ENCODE results near the gene TMEM267. TPM values are rescaled to one million over a fixed set of nuclear protein-coding genes. Genes with fewer than 3 reads are reported as not detected.

TMEM267 gene
- total and polyA plus RNA-seq, 2 of the 8 experiments (the other 6 are each of a cell fraction or from before 2014, with no cell fraction given), result 4.8 to 6.2 TPM

DNA sequence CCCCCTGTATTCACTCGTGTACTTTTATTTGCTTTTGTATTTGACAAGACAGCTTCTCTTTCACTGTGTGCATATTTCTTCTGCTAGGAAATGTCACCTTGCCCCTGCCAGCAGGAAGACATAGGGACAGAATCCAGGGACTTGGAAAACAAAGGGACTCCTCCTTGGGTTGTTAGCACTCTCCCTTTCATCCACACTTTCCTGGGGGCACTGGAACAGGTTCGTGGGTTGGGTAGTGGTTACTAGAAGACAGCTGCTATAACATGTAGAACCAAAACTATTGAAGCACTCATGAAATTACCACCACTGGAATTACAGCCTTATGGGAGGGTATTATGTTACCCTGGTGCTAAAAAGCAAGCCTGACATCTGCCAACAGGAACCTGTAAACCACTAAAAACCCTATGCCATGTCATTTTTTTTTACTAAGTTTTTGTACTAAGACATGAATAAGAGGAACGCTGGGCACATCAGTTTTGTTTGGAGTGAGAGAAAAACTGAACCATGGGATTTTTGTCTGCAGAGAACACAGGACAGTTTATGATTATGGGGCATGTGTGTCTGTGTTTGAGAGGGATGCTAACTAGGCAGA is 66.8 kb downstream of the TMEM267 start:
- no peak overlapping the region for H2BK12ac ChIP-seq (ENCODE audit: low read depth, low read length)
- no peak overlapping the region for H3K4ac ChIP-seq (replicated peaks; ENCODE audit: insufficient read length, low read depth, low read length)
- TF ChIP-seq RAD21 (IDR thresholded peaks at IDR 0.05 in 1 of 2, conservative IDR thresholded peaks at IDR 0.05 in 1 of 2; ENCODE audit: low read depth in 2 of 2, low read length in 2 of 2) (no peak), CREB1 (IDR thresholded peaks at IDR 0.05) (no peak), SP4 (IDR thresholded peaks at IDR 0.05; ENCODE audit: low read length) (no peak), SIX5 (IDR thresholded peaks at IDR 0.05; ENCODE audit: low read depth, low read length) (no peak), BCL11A (IDR thresholded peaks at IDR 0.05; ENCODE audit: low read depth in 2 of 2, low read length in 2 of 2) (no peak), CHD1 (IDR thresholded peaks at IDR 0.05; ENCODE audit: low read depth, low read length) (no peak), KDM1A (IDR thresholded peaks at IDR 0.05; ENCODE audit: borderline replicate concordance, low read length) (no peak), KDM5A (IDR thresholded peaks at IDR 0.05; ENCODE audit: low read length) (no peak), PHF8 (conservative IDR thresholded peaks at IDR 0.05; ENCODE audit: low read depth, low read length) (no peak)
- no peaks in the 10 kb centered on the region for H3K27me3 ChIP-seq (replicated peaks in 1 of 4; ENCODE audit: control insufficient read depth in 3 of 4, extremely low read depth in 1 of 4, insufficient read depth in 3 of 4, low read length in 3 of 4)
- no peak overlapping the region for H3K23ac ChIP-seq (ENCODE audit: insufficient read length)
- H3K79me1 ChIP-seq (ENCODE audit: low read depth, low read length), result no peaks in the 10 kb centered on the region
- H3K18ac ChIP-seq (ENCODE audit: extremely low read depth, low read length), result no peak overlapping the region
- no peak overlapping the region for H3K27ac ChIP-seq (ENCODE audit: low read depth, low read length)
- no peak overlapping the region for H3K4me2 ChIP-seq (ENCODE audit: insufficient read depth in 1 of 2, low read depth in 2 of 2, low read length in 2 of 2)
- no peak overlapping the region for H3K4me3 ChIP-seq (ENCODE audit: extremely low read depth in 1 of 4, insufficient read depth in 2 of 4, low read depth in 3 of 4, low read length in 4 of 4)
- H3K23me2 ChIP-seq (ENCODE audit: low read depth, low read length), result no peaks in the 10 kb centered on the region
- 88% methylated on average over 3 of the region's 3 CpGs; no CpG with 5 or more reads in 1 of the 2 experiments for WGBS, 2 experiments (ENCODE audit: extremely low coverage in 1 of 2, insufficient coverage in 1 of 2, insufficient read length in 1 of 2, insufficient replicate concordance in 2 of 2, low coverage in 1 of 2, low lambda C conversion rate in 2 of 2, missing lambda C conversion rate in 1 of 2)
- no peaks in the 10 kb centered on the region for H3K4me1 ChIP-seq (replicated peaks in 1 of 4; ENCODE audit: control insufficient read depth in 3 of 4, insufficient read depth in 4 of 4, low read length in 3 of 4)
- H4K20me1 ChIP-seq (replicated peaks in 1 of 2; ENCODE audit: control insufficient read depth in 1 of 2, insufficient read depth in 2 of 2, low read length in 2 of 2), result no peaks in the 10 kb centered on the region
- CTCF ChIA-PET (ENCODE audit: partially characterized antibody), result no interaction called here
- no peak overlapping the region for H3K14ac ChIP-seq (ENCODE audit: insufficient read length)
- POLR2A ChIA-PET (ENCODE audit: partially characterized antibody), result interaction anchor here (1.1 kb wide), 1 partner anchor 296 kb away, joined by 3 read pairs; the partner anchor contains the start of gene ZNF131
- no peak overlapping the region for H4K5ac ChIP-seq (ENCODE audit: insufficient read length, low read depth, low read length)
- H2BK15ac ChIP-seq (ENCODE audit: low read length), result no peak overlapping the region
- H3K36me3 ChIP-seq (ENCODE audit: control insufficient read depth in 2 of 4, insufficient read depth in 4 of 4, low read length in 3 of 4), result no peaks in the 10 kb centered on the region
- H2BK120ac ChIP-seq (replicated peaks; ENCODE audit: low read depth, low read length), result no peak overlapping the region
- H3K56ac ChIP-seq (replicated peaks; ENCODE audit: insufficient read length, low read depth, low read length), result no peak overlapping the region
- no peak overlapping the region for H4K91ac ChIP-seq (replicated peaks; ENCODE audit: insufficient read length, low read length)
- H2AFZ ChIP-seq (ENCODE audit: low read length), result no peak overlapping the region
- DNase-seq (ENCODE audit: low read depth in 1 of 2, low spot score in 2 of 2) (no peak), FAIRE-seq (no peak)
- H2BK5ac ChIP-seq (ENCODE audit: low read depth, low read length), result no peak overlapping the region
- no peak overlapping the region for H2AK5ac ChIP-seq (ENCODE audit: low read depth, low read length)
- H4K8ac ChIP-seq (ENCODE audit: extremely low read depth, insufficient read depth, low read length), result no peak overlapping the region
- no peak overlapping the region for H2BK20ac ChIP-seq (ENCODE audit: low read length)
- H3K79me2 ChIP-seq (ENCODE audit: control insufficient read depth in 1 of 2, insufficient read depth in 2 of 2, low read length in 2 of 2), result no peaks in the 10 kb centered on the region
- no peaks in the 10 kb centered on the region for H3K9me3 ChIP-seq (ENCODE audit: insufficient read depth in 2 of 2, low read depth in 1 of 2, low read length in 1 of 2)
- H3K9ac ChIP-seq (replicated peaks in 1 of 4; ENCODE audit: extremely low read depth in 1 of 4, low read depth in 3 of 4, low read length in 3 of 4), result no peak overlapping the region

All from H1 (cell line).